HG02610 (cell line): ENCODE results near the gene SEM1.
"Not testable (repeated sequence)": the region's sequence is repeated elsewhere in the genome, so short reads cannot be mapped to it uniquely, and the experiment has no call there.

Experiments used
- ATAC-seq: cut with Tn5 transposase; IDR thresholded peaks from one replicate; pipeline ENCODE4 v1.9.1; 2021; ENCODE audit warnings: mild to moderate bottlenecking, moderate library complexity; ENCODE audit not compliant: unreplicated experiment

Gene SEM1

GRCh38 chr7:96665689-96666088, 44.0 kb downstream of the SEM1 start:
- no peak for ATAC-seq

DNA sequence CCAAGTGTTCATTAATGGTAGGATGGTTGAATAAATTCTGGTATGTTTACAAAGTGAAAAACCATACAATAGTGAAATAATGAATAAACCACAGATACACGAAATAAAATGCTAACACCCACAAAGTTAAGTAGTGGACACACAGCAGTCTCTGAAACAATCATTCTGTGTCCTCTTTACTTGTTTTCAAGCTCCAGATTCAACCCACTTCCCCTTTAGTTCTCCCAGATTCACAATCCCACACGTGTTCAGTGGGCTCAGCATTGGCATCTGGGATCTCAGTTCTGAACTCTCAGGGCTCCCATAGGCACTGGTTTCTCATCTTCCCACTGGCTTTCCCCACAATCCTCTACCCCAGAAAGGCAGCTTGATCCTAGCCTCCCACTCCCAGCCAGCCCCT, 44.9 kb downstream of the SEM1 start:
- ATAC-seq = no peak

DNA sequence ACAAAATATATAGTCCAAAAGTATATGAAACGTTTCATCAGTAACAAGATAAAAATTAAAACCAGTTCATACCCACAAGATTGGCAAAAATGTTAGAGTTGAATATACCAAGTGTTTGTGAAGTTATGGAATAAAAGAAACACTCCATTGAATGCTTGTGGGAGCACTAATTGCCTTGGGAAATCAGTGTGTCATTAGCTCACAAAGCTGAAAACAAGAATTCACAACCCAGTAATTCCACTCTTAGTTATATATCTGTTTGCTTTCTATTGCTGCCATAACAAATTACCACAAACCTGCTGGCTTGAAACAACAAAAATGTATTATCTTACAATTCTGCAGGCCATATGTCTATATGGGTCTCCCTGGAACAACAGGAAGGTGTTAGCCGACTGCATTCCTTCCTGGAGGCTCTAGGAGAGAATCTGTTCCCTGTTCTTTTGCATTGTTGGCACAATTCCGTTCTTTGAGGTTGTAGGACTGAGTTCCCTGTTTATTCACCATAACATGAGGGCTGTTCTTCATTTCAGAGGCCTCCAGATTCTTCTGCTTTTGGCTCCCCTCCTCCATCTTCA, 45.7 kb downstream of the SEM1 start:
- ATAC-seq = no peak

DNA sequence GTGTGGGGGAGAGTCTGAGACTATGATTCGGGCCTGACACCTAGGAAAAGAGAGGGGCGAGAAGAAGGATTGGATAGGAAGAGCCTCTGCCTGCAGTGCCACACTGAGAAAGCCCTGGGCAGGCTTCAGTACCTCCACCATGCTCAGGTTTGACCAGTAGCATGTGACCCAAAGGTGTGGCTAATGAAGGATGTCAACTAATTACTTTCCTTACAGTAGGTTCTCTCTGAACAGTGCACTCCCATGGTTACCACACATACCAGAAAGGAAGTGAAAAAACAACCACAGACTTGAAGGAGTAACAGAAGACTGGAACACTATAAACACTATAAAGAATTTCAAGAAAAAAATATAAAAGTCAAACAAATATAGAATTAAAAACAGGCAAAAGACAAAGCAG, 46.2 kb downstream of the SEM1 start:
- ATAC-seq = peak; percentile 97

- not testable (repeated sequence) for ATAC-seq
These were observed 47.5 kb downstream of the SEM1 start for GRCh38 chr7:96662151-96662550.

DNA sequence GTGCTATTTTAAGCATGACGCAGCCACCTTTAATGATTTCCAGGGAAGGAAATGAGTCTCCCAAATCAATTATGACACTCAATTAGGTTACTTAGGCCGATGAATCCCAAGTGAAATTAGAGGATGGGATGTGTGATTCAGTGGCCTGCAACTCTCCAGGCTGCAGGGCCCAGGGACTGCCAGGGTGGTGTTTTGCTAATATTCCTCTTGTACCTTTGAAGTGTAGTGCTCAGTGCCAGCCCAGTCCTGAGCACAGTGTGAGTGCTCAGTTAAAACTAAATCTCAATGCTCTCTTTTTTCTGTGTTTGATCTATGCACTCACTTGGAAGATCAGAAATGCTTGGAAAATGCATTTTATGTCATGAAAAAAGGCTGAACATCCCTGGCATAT, 51.6 kb downstream of the SEM1 start:
- no peak for ATAC-seq

GRCh38 chr7:96657347-96658021, 52.2 kb downstream of the SEM1 start:
- ATAC-seq = no peak

GRCh38 chr7:96655956-96656355, 53.7 kb downstream of the SEM1 start:
- ATAC-seq = no peak

- ATAC-seq = no peak
These were observed 54.9 kb downstream of the SEM1 start for GRCh38 chr7:96654630-96655188.

DNA sequence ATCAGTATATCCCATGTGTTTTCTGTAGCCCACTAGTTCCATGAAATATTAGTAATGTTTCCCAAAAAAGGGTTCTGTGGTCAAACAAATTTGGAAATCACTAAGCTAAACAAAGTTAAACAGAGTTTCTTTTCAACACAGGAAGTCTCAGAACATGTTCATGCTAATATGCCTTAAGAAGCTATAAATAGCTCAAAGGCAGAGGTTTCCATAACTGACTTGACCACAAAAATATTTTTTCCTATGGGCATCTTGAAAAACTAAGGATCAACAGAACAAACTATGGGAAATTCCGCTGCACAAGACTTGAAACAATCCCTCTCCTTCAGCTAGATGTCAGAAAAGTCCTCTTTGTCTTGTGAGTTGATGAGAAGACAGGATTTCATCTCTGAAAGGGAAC, 59.7 kb downstream of the SEM1 start:
- no peak for ATAC-seq

GRCh38 chr7:96648784-96649183, 60.9 kb downstream of the SEM1 start:
- no peak for ATAC-seq

DNA sequence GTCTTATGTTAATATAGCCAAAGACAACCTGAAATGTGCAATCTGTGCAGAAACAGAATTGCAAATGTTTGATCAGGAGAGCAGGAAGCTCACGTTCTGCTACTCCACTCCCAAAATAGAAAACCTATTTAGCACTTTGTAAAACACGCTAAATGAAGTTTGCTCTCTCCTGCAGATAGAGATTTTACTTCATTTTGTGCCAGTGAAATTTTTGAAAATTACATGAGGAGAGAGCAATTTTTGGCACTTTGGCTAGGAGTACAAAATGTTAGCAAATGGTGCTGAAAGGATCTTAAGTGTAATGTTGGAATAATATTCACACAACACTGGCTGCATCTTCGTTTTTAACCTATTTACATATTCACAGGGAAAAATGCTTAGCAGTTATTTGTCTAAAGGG, 61.9 kb downstream of the SEM1 start:
- no peak for ATAC-seq

GRCh38 chr7:96645084-96645483, 64.6 kb downstream of the SEM1 start:
- no peak for ATAC-seq

DNA sequence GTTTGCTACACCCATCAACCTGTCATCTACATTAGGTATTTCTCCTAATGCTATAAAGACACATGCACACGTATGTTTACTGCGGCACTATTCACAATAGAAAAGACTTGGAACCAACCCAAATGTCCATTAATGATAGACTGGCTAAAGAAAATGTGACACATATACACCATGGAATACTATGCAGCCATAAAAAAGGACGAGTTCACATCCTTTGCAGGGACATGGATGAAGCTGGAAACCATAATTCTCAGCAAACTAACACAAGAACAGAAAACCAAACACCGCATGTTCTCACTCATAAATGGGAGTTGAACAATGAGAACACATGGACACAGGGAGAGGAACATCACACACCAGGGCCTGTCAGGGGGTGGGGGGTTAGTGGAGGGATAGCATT, 66.2 kb downstream of the SEM1 start:
- not testable (repeated sequence) for ATAC-seq

DNA sequence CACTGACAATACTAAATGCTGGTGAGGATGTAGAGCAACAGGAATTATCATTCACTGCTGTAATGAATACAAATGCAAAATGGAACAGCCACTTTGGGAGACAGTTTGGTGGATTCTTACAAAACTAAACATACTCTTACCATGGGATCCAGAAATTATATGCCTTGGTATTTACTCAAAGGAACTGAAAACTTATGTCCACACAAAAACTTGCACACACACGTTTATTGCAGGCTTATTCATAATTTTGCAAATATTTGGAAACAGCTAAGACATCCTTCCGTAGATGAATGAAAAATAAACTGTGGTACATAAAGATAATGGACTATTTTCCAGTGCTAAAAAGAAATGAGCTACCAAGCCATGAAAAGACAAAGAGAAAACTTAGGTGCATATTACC, 69.6 kb downstream of the SEM1 start:
- no peak for ATAC-seq
